Measurements from ENCODE around the gene B3GNT5. TPM values are rescaled to one million over a fixed set of nuclear protein-coding genes. Genes with fewer than 3 reads are reported as not detected.

The B3GNT5 gene
- total RNA-seq, 1 experiment from 2014 or later: 7.7 TPM

DNA sequence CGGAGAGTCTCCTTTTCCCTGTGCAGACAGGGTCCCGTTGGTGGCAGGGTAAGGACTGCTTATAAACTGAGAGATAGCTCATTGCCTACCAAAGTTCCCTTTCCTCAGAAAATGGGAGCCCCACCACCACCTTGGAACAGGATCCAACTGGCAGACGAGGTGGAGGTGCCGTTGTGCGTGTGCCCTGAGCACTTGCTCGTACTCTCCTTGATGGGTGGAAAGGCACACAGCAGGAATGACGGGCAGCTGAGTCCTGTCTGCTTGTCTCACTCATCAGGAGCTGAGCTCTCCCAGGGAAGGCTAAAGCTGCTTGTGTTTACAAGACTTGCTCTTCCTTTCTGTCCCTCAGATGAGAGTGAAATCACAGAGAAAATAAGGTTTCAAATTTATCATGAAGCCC lies 60.7 kb downstream of the B3GNT5 start (continued):
- TF ChIP-seq ZNF532 (CRISPR knock-in tag; IDR thresholded peaks at IDR 0.05; ENCODE audit: borderline replicate concordance) (no peak), RORB (CRISPR knock-in tag; IDR thresholded peaks at IDR 0.05) (no peak), RELA (CRISPR knock-in tag; IDR thresholded peaks at IDR 0.05; ENCODE audit: borderline replicate concordance) (no peak), ATF6 (CRISPR knock-in tag; IDR thresholded peaks at IDR 0.05) (no peak), ZMAT4 (CRISPR knock-in tag; IDR thresholded peaks at IDR 0.05) (no peak), GTF2I (CRISPR knock-in tag; conservative IDR thresholded peaks at IDR 0.05) (no peak), ZNF671 (CRISPR knock-in tag; IDR thresholded peaks at IDR 0.05) (no peak), MLX (CRISPR knock-in tag; IDR thresholded peaks at IDR 0.05) (no peak), MXD4 (CRISPR knock-in tag; IDR thresholded peaks at IDR 0.05; ENCODE audit: borderline replicate concordance) (no peak)

DNA sequence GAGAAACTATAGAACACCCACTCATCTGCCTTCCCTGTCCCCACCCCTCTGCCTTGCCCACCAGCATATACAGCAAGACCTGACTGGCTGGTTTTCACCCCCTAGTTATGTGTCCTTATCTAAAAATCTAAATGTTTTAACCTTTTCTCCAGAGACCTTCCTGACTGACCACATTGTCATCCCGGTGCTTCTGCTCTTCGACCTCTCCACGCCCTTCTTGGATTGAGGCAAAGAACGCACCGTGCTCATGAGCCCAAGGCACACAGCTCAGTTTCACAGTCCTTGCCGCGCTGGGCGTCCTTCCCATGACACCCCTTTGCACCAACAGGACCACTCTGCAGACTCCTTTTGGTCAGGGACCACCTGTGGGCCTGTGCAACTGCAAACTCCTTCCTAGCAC lies 62.7 kb downstream of the B3GNT5 start:
- ATAC-seq: no peak
- DNase-seq (ENCODE audit: low spot score): no peak
- ChIA-PET POLR2A (no interaction called here), CTCF (no interaction called here)
- no peaks in the 10 kb centered on the region for H3K9me3 Mint-ChIP-seq
- peaks cover 9% of the 10 kb centered on the region; the same call in 1 of the 2 replicates for H3K4me1 Mint-ChIP-seq
- peaks cover 4% of the 10 kb centered on the region; the same call in 1 of the 2 replicates for H3K36me3 Mint-ChIP-seq
- H3K4me3 Mint-ChIP-seq: no peak overlapping the region
- H3K27me3 Mint-ChIP-seq (ENCODE audit: low read depth): no peaks in the 10 kb centered on the region
- 0 out of 2 replicates have a peak overlapping the region, but pooled peaks have one; percentile 22 for H3K27ac Mint-ChIP-seq
- no peak for TF ChIP-seq CTCF (IDR thresholded peaks at IDR 0.05)
- TF ChIP-seq ZNF138 (CRISPR knock-in tag; conservative IDR thresholded peaks at IDR 0.05): no peak
- TF ChIP-seq EMX1 (CRISPR knock-in tag; IDR thresholded peaks at IDR 0.05): no peak
- no peak for TF ChIP-seq ZNF121 (CRISPR knock-in tag; IDR thresholded peaks at IDR 0.05)
- no peak for TF ChIP-seq ERG (CRISPR knock-in tag; IDR thresholded peaks at IDR 0.05)
- no peak for TF ChIP-seq SMAD3 (CRISPR knock-in tag; IDR thresholded peaks at IDR 0.05; ENCODE audit: borderline replicate concordance)
- no peak for TF ChIP-seq AFF4 (CRISPR knock-in tag; IDR thresholded peaks at IDR 0.05; ENCODE audit: borderline replicate concordance)
- no peak for TF ChIP-seq ATF2 (CRISPR knock-in tag; IDR thresholded peaks at IDR 0.05; ENCODE audit: borderline replicate concordance, low read depth)
- TF ChIP-seq SOX15 (CRISPR knock-in tag; IDR thresholded peaks at IDR 0.05): no peak
